Loucy (cell line): ENCODE results near the gene BMP6.

Source experiments
- CTCF ChIP-seq: fragments of 200-600 bp; sonication (generic); conservative IDR thresholded peaks from 2 replicates; pipeline ENCODE4 v1.5.1; 2014; ENCODE audit warnings: mild to moderate bottlenecking, antibody characterized with exemption, low read length
- EZH2phosphoT487 ChIP-seq: fragments of 200-600 bp; IDR thresholded peaks from 2 replicates; pipeline ENCODE4 v1.6.1; 2018; ENCODE audit warnings: antibody characterized with exemption, mild to moderate bottlenecking, moderate library complexity, borderline replicate concordance

GRCh38 chr6:7905416-7905815, 179.5 kb downstream of the BMP6 start:
- TF ChIP-seq CTCF (no peak), EZH2phosphoT487 (no peak)
